Body of pancreas (tissue), 4 donors: Measurements from ENCODE around the gene DLG2.

Source experiments
- CTCF ChIP-seq, 7 experiments: fragments of 450-650 bp in 4 of 7; fragments of 200-600 bp in 3 of 7; sonication (generic) in 3 of 7; IDR thresholded peaks; one replicate each; pipeline ENCODE4 v1.5.1; 2016 to 2019; ENCODE audit warnings: antibody characterized with exemption in 7 of 7
- POLR2A ChIP-seq, 3 donors: fragments of 450-650 bp; IDR thresholded peaks; one replicate each; pipeline ENCODE4 v1.6.1; 2016; ENCODE audit warnings: antibody characterized with exemption in 3 of 3, mild to moderate bottlenecking in 2 of 3

GRCh38 chr11:85595285-85595884 is 31.8 kb downstream of the DLG2 start:
- peak; percentile 23 to 80 (median 72) for TF ChIP-seq CTCF (IDR thresholded peaks at IDR 0.05)
- TF ChIP-seq POLR2A (IDR thresholded peaks at IDR 0.05): no peak
